ENCODE measurements around the gene KRT32. TPM values are rescaled to one million over a fixed set of nuclear protein-coding genes. Genes with fewer than 3 reads are reported as not detected.

Gene KRT32
- total RNA-seq: not detected
- polyA plus RNA-seq (ENCODE audit: insufficient read length in 2 of 2): not detected
- long read RNA-seq, donor 1: 0 reads
- long read RNA-seq, donor 2: 0 reads
- long read RNA-seq, donor 3: 0 reads
- long read RNA-seq, donor 4: 0 reads

DNA sequence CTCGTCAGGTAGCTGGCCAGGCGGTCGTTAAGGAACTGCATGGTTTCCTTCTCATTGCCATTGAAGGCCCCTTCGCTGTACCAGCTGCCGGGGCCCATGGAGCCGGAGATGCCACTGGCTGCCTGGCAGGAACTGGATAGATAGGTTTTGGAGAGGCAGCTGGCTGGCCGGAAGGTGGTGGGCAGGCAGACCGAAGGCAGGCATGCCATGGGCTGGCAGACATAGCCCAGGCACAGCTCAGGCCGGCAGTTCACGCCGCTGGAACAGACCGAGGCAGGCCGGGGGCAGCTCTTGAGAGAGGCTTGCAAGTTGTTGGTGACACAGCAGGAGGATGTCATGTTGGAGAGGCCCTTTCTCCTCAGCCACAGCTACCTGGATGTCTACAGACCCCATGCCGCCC is at the start of gene KRT32:
TSS of gene KRT32 (minus strand) at position 399 of the 400 bp plus-strand sequence. CDS start at position 338, 61 bp downstream.
- no peak for DNase-seq (ENCODE audit: low read depth in 4 of 6, low spot score in 6 of 6)
- Histone ChIP-seq H3K27me3 (ENCODE audit: control insufficient read depth, insufficient read depth, low read length) (no peaks in the 10 kb centered on the region), H3K4me3 (ENCODE audit: low read depth, low read length) (no peak within 1 kb of the TSS), H3K36me3 (ENCODE audit: control insufficient read depth, insufficient read depth, low read length) (no peaks in the 10 kb centered on the region), H3K9me3 (ENCODE audit: control insufficient read depth, insufficient read depth, low read length) (no peaks in the 10 kb centered on the region), H3K4me1 (ENCODE audit: control insufficient read depth, insufficient read depth, low read length) (no peaks in the 10 kb centered on the region), H3K27ac (ENCODE audit: low read depth, low read length) (no peak within 1 kb of the TSS)
- WGBS (ENCODE audit: insufficient coverage): 94% methylated on average over 13 of the region's 14 CpGs

DNA sequence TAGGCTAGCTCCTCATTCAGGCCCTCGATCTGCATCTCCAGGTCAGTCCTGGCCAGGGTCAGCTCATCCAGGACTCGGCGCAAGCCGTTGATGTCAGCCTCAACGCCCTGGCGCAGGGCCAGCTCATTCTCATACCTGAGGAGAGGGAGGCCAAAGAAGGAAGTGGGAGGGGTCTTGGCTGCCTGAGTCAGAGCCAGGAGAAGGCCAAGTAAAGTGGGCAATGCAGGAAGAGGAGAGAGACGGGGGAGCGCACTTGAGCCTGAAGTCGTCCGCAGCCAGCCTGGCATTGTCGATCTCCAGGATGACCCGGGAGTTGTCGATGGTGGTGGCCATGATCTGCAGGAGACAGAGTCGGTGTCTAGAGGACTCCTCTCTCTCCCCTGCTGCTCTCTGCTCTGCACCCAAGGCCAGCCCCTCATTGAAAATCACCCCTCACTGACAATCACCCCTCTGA is 49.7 kb upstream of the KRT32 start:
- Histone ChIP-seq H3K4me1 (ENCODE audit: control insufficient read depth, insufficient read depth, low read length) (peaks cover 10% of the 10 kb centered on the region), H3K27ac (ENCODE audit: low read depth, low read length) (no peak overlapping the region), H3K4me3 (ENCODE audit: low read depth, low read length) (no peak overlapping the region), H3K36me3 (ENCODE audit: control insufficient read depth, insufficient read depth, low read length) (no peaks in the 10 kb centered on the region), H3K27me3 (ENCODE audit: control insufficient read depth, insufficient read depth, low read length) (no peaks in the 10 kb centered on the region), H3K9me3 (ENCODE audit: control insufficient read depth, insufficient read depth, low read length) (no peaks in the 10 kb centered on the region)
- 89% methylated on average over 12 of the region's 14 CpGs for WGBS (ENCODE audit: insufficient coverage)
- DNase-seq (ENCODE audit: low read depth in 4 of 6, low spot score in 6 of 6): no peak

DNA sequence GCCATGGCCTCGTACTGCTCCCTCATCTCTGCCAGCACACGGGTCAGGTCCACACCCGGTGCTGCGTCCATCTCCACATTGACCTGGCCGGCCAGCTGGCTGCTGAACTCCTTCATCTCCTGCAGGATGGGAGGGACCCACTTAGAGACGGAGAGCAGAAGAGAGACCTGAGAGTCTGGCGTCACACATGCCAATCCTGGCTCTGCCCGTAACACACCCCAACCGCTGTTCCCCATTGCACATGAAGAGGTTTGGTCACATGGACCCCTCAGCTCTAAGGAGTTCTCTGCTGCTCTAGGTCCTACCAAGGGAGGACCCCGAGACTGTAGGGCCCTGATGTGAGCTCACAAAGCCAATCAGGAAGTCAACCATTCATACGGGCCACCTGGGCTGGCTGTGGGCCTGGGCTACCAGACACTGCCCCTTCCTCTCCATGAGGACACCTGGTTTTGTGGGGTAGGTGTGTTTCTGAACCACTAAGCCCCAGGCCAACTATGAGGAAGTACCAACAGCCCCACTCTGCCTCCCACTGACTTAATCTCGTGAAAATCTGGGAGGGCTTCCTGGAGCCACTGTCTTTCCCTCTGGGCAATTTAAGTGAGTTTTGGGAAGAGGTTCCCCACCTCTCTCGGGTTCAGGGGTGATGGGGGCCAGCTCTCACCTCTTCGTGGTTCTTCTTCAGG is 49.1 kb upstream of the KRT32 start:
- H3K36me3 ChIP-seq (ENCODE audit: control insufficient read depth, insufficient read depth, low read length): no peaks in the 10 kb centered on the region
- no peak for DNase-seq (ENCODE audit: low read depth in 4 of 6, low spot score in 6 of 6)
- H3K4me3 ChIP-seq (ENCODE audit: low read depth, low read length): no peak overlapping the region
- no peaks in the 10 kb centered on the region for H3K9me3 ChIP-seq (ENCODE audit: control insufficient read depth, insufficient read depth, low read length)
- H3K27ac ChIP-seq (ENCODE audit: low read depth, low read length): no peak overlapping the region
- H3K27me3 ChIP-seq (ENCODE audit: control insufficient read depth, insufficient read depth, low read length): no peaks in the 10 kb centered on the region
- 90% methylated on average over 13 of the region's 14 CpGs for WGBS (ENCODE audit: insufficient coverage)
- H3K4me1 ChIP-seq (ENCODE audit: control insufficient read depth, insufficient read depth, low read length): peaks cover 10% of the 10 kb centered on the region

DNA sequence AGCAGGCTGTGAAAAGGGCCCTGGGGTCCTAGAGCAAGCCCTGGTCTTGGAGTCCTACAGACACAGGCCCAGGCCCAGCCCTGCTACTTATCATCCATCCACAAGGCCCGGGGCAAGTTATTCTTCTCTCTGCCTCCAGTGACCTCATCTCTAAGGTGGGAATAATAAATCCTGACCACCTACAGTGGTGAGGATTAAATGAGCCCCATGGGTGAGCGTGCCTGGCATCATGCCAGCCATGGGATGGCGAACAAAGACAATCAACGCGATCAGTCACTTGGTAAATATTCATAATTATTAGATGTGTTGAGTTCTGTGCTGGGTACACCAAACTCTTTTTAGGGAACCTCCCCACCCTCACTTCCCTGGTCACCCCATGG is 46.0 kb upstream of the KRT32 start:
- Histone ChIP-seq H3K27me3 (ENCODE audit: control insufficient read depth, insufficient read depth, low read length) (no peaks in the 10 kb centered on the region), H3K27ac (ENCODE audit: low read depth, low read length) (no peak overlapping the region), H3K4me3 (ENCODE audit: low read depth, low read length) (no peak overlapping the region), H3K4me1 (ENCODE audit: control insufficient read depth, insufficient read depth, low read length) (no peaks in the 10 kb centered on the region), H3K36me3 (ENCODE audit: control insufficient read depth, insufficient read depth, low read length) (no peaks in the 10 kb centered on the region), H3K9me3 (ENCODE audit: control insufficient read depth, insufficient read depth, low read length) (no peaks in the 10 kb centered on the region)
- DNase-seq (ENCODE audit: low read depth in 4 of 6, low spot score in 6 of 6): no peak
- no CpG with 5 or more reads among the region's 5 CpGs for WGBS (ENCODE audit: insufficient coverage)

DNA sequence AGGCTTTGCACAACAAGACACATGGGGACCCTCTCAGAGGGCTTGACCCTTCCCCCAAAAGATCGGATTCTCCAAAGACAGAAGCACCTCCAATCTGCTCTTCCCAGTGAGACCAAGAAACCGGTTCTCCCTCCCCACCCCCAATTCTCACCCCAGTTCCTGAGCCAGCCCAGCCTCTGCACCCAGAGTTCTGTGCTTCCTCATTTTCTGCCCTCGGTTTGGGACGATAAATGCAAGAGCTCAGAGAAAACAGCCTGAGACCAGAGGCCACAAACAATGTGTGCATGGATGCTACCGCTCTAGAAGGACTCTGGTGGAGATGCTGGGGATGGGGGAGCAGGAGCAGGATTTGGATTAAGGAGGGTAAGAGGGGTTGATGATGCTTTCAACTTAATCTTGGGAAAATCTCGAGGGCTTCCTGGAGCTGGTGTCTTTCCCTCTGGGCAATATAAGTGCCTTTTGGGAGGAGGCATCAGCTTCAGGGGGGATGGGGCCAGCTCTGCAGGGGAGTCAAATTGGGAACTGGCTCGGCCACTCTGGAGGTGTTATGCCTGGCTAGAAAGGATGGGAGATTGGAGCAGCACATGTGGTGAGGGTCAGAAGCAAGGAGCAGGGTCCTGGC is 45.5 kb upstream of the KRT32 start:
- no peaks in the 10 kb centered on the region for H3K27me3 ChIP-seq (ENCODE audit: control insufficient read depth, insufficient read depth, low read length)
- DNase-seq (ENCODE audit: low read depth in 4 of 6, low spot score in 6 of 6): no peak
- 63% methylated on average over 7 of the region's 7 CpGs for WGBS (ENCODE audit: insufficient coverage)
- no peak overlapping the region for H3K27ac ChIP-seq (ENCODE audit: low read depth, low read length)
- no peak overlapping the region for H3K4me3 ChIP-seq (ENCODE audit: low read depth, low read length)
- H3K4me1 ChIP-seq (ENCODE audit: control insufficient read depth, insufficient read depth, low read length): no peaks in the 10 kb centered on the region
- no peaks in the 10 kb centered on the region for H3K36me3 ChIP-seq (ENCODE audit: control insufficient read depth, insufficient read depth, low read length)
- no peaks in the 10 kb centered on the region for H3K9me3 ChIP-seq (ENCODE audit: control insufficient read depth, insufficient read depth, low read length)

DNA sequence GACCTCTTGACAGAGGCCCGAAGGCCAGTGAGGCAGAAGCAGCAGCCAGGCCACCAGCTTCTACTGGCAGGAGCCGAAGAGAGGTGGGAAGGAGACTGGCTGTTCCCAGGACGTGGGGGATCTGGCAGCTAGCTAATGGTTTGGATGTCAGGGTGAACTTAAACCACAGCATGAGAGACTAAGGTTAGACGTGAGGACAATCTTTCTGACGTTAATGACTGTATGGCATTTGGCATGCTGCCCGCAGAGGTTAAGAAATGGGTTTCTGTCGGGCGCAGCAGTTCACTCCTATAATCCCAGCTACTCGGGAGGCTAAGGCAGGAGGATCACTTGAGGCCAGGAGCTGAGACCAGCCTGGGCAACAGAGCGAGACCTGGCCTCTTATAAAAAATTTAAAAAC is 44.5 kb upstream of the KRT32 start:
- no peaks in the 10 kb centered on the region for H3K27me3 ChIP-seq (ENCODE audit: control insufficient read depth, insufficient read depth, low read length)
- no peaks in the 10 kb centered on the region for H3K9me3 ChIP-seq (ENCODE audit: control insufficient read depth, insufficient read depth, low read length)
- DNase-seq (ENCODE audit: low read depth in 4 of 6, low spot score in 6 of 6): no peak
- no peak overlapping the region for H3K4me3 ChIP-seq (ENCODE audit: low read depth, low read length)
- WGBS (ENCODE audit: insufficient coverage): 85% methylated on average over 8 of the region's 10 CpGs
- no peak overlapping the region for H3K27ac ChIP-seq (ENCODE audit: low read depth, low read length)
- no peaks in the 10 kb centered on the region for H3K36me3 ChIP-seq (ENCODE audit: control insufficient read depth, insufficient read depth, low read length)
- no peaks in the 10 kb centered on the region for H3K4me1 ChIP-seq (ENCODE audit: control insufficient read depth, insufficient read depth, low read length)

DNA sequence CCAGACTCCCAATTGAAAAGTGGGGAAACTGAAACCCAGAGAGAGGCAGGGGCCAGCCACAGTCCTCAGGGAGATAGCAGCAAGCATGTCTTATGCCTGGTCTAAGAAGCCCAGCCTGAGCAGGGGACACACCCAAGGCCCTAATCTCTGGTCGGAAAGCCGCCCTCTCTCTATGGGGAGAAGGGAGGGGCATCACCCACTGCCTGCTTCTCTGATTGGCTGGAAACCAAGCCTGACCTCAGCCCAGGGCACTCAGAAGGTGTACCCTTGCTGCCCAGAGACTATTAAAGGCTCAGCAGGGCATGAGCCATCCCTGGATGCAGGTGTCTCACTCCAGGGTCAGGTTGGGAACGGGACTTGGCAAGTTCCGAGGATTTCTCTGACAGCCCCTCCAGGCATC is 43.9 kb upstream of the KRT32 start:
- no peaks in the 10 kb centered on the region for H3K27me3 ChIP-seq (ENCODE audit: control insufficient read depth, insufficient read depth, low read length)
- WGBS (ENCODE audit: insufficient coverage): 83% methylated on average over 1 of the region's 4 CpGs
- no peak overlapping the region for H3K27ac ChIP-seq (ENCODE audit: low read depth, low read length)
- no peaks in the 10 kb centered on the region for H3K4me1 ChIP-seq (ENCODE audit: control insufficient read depth, insufficient read depth, low read length)
- no peaks in the 10 kb centered on the region for H3K36me3 ChIP-seq (ENCODE audit: control insufficient read depth, insufficient read depth, low read length)
- H3K4me3 ChIP-seq (ENCODE audit: low read depth, low read length): no peak overlapping the region
- DNase-seq (ENCODE audit: low read depth in 4 of 6, low spot score in 6 of 6): no peak
- H3K9me3 ChIP-seq (ENCODE audit: control insufficient read depth, insufficient read depth, low read length): no peaks in the 10 kb centered on the region

DNA sequence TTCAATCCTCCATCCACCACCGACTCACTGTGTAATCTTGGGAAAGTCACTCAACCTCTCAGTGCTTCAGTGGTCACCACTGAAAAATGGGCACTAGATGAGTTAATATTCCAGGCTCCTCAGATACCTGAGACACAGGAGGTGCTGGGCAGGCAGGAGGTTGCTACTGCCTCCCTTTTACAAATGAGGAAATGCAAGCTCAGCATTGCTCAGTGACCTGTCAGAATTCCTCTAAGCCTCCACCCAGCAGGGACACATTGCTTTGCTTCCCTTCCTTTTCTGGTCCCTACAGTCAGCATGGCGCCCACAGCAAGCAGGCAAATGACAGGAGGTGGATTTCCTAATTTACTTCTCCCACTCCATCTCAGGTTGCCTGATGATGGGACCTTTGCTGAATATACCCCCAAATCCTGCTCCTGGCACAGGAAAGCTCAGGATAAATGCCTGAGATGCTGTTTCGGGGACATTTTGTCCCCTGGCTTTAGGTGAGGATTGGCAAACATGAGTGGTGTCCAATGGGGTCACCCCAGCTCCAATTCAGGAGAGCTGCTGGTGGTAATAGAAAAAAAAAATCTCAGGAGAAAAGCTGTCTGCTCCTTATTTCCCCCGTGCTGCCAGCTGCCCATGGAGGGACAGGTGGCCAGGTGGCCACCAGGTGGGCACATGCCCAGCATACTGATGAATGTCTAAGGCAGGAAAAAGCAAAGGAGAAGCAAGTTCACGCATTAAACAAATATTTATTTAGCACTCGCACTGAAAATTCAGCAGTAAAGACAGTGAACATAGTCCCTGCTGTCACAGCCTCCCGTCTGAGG is 43.3 kb upstream of the KRT32 start:
- 85% methylated on average over 7 of the region's 7 CpGs for WGBS (ENCODE audit: insufficient coverage)
- Histone ChIP-seq H3K36me3 (ENCODE audit: control insufficient read depth, insufficient read depth, low read length) (no peaks in the 10 kb centered on the region), H3K27me3 (ENCODE audit: control insufficient read depth, insufficient read depth, low read length) (no peaks in the 10 kb centered on the region), H3K4me3 (ENCODE audit: low read depth, low read length) (no peak overlapping the region), H3K4me1 (ENCODE audit: control insufficient read depth, insufficient read depth, low read length) (no peaks in the 10 kb centered on the region), H3K27ac (ENCODE audit: low read depth, low read length) (no peak overlapping the region), H3K9me3 (ENCODE audit: control insufficient read depth, insufficient read depth, low read length) (no peaks in the 10 kb centered on the region)
- DNase-seq (ENCODE audit: low read depth in 4 of 6, low spot score in 6 of 6): no peak

DNA sequence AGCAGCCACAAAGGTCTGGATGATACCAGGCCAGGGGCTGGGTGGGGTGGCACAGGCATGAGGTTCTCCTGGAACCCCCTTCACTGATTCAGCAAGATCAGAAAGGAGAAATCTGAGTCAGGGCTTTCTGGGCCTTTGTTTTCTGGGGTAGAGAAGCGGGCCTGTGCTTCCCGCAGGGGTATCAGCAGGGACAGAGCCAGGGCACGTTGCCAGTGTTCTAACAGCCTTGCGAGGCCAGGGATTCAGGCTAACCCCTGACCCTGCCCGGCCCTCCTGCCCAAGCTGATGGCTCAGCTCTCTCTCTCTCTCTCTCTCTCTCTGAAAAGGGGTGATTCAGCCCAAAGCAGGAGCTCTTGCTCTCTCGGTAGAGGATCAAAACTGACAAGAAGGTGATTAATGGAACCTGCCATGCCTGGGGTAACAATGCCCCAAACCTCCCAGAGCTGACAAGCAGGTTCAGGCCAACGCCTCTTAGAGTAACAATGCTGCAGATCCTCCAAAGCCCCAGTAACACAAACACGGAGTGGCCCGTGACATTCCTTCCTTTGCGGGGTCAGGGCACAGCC is 40.2 kb upstream of the KRT32 start:
- 41% methylated on average over 9 of the region's 10 CpGs for WGBS (ENCODE audit: insufficient coverage)
- Histone ChIP-seq H3K4me1 (ENCODE audit: control insufficient read depth, insufficient read depth, low read length) (peaks cover 6% of the 10 kb centered on the region), H3K27me3 (ENCODE audit: control insufficient read depth, insufficient read depth, low read length) (no peaks in the 10 kb centered on the region), H3K9me3 (ENCODE audit: control insufficient read depth, insufficient read depth, low read length) (no peaks in the 10 kb centered on the region), H3K27ac (ENCODE audit: low read depth, low read length) (no peak overlapping the region), H3K4me3 (ENCODE audit: low read depth, low read length) (no peak overlapping the region), H3K36me3 (ENCODE audit: control insufficient read depth, insufficient read depth, low read length) (no peaks in the 10 kb centered on the region)
- DNase-seq (ENCODE audit: low read depth in 4 of 6, low spot score in 6 of 6): peak in 1 of 6 donors; percentile 23

All from spinal cord (tissue), 10 donors.